T-helper 1 cell treated with Interleukin-12 subunit alpha and Interleukin-12 subunit beta and Interleukin-4 antibody, amounts not matched to agents 30 μg/mL and 1 μg/mL, for 36 hours (primary cell): ENCODE data around the gene DOCK4.

Source experiments
- H3K27ac Mint-ChIP-seq: one replicate; pipeline ENCODE4 v1.8.0; 2021; ENCODE audit warnings: mild to moderate bottlenecking, mixed read lengths
- H3K27me3 Mint-ChIP-seq: one replicate; pipeline ENCODE4 v1.8.0; 2021; ENCODE audit warnings: low read depth, mixed read lengths
- H3K36me3 Mint-ChIP-seq: one replicate; pipeline ENCODE4 v1.8.0; 2021; ENCODE audit warnings: low read depth, mixed read lengths
- H3K4me1 Mint-ChIP-seq: one replicate; pipeline ENCODE4 v1.8.0; 2021; ENCODE audit warnings: low read depth, mixed read lengths
- H3K4me3 Mint-ChIP-seq: one replicate; pipeline ENCODE4 v1.8.0; 2021; ENCODE audit warnings: mild to moderate bottlenecking, moderate library complexity, mixed read lengths
- H3K9me3 Mint-ChIP-seq: one replicate; pipeline ENCODE4 v1.8.0; 2021; ENCODE audit warnings: mixed read lengths

DOCK4 gene

GRCh38 chr7:112092306-112092705, 113.9 kb downstream of the DOCK4 start:
- no peaks in the 10 kb centered on the region for H3K36me3 Mint-ChIP-seq
- no peaks in the 10 kb centered on the region for H3K9me3 Mint-ChIP-seq
- H3K4me3 Mint-ChIP-seq = no peak overlapping the region
- peaks cover 8% of the 10 kb centered on the region for H3K27me3 Mint-ChIP-seq
- H3K27ac Mint-ChIP-seq = no peak overlapping the region
- H3K4me1 Mint-ChIP-seq = no peaks in the 10 kb centered on the region

- Mint-ChIP-seq H3K4me3 (no peak overlapping the region), H3K36me3 (no peaks in the 10 kb centered on the region), H3K9me3 (no peaks in the 10 kb centered on the region), H3K27ac (no peak overlapping the region), H3K27me3 (peaks cover 8% of the 10 kb centered on the region), H3K4me1 (no peaks in the 10 kb centered on the region)
Measured at GRCh38 chr7:112091768-112092167, 114.4 kb downstream of the DOCK4 start.

- Mint-ChIP-seq H3K4me3 (no peak overlapping the region), H3K27me3 (peaks cover 17% of the 10 kb centered on the region), H3K27ac (no peak overlapping the region), H3K36me3 (no peaks in the 10 kb centered on the region), H3K4me1 (peaks cover under 1% of the 10 kb centered on the region), H3K9me3 (no peaks in the 10 kb centered on the region)
Measured at GRCh38 chr7:112089551-112089950, 116.6 kb downstream of the DOCK4 start.

- Mint-ChIP-seq H3K9me3 (no peaks in the 10 kb centered on the region), H3K36me3 (no peaks in the 10 kb centered on the region), H3K27me3 (peaks cover 17% of the 10 kb centered on the region), H3K4me1 (peaks cover 2% of the 10 kb centered on the region), H3K4me3 (no peak overlapping the region), H3K27ac (no peak overlapping the region)
Measured at GRCh38 chr7:112088484-112089016, 117.6 kb downstream of the DOCK4 start.

- H3K9me3 Mint-ChIP-seq = no peaks in the 10 kb centered on the region
- H3K4me1 Mint-ChIP-seq = peaks cover 4% of the 10 kb centered on the region
- H3K4me3 Mint-ChIP-seq = no peak overlapping the region
- peaks cover 21% of the 10 kb centered on the region for H3K27me3 Mint-ChIP-seq
- H3K36me3 Mint-ChIP-seq = no peaks in the 10 kb centered on the region
- no peak overlapping the region for H3K27ac Mint-ChIP-seq
Measured at GRCh38 chr7:112086496-112087254, 119.5 kb downstream of the DOCK4 start.

- Mint-ChIP-seq H3K9me3 (no peaks in the 10 kb centered on the region), H3K27me3 (peaks cover 19% of the 10 kb centered on the region), H3K27ac (no peak overlapping the region), H3K4me3 (no peak overlapping the region), H3K4me1 (peaks cover 7% of the 10 kb centered on the region), H3K36me3 (no peaks in the 10 kb centered on the region)
Measured at GRCh38 chr7:112084520-112084971, 121.7 kb downstream of the DOCK4 start.

- no peak overlapping the region for H3K4me3 Mint-ChIP-seq
Measured at GRCh38 chr7:112083776-112084355, 122.3 kb downstream of the DOCK4 start.

GRCh38 chr7:112082306-112082705, 123.9 kb downstream of the DOCK4 start:
- Mint-ChIP-seq H3K9me3 (no peaks in the 10 kb centered on the region), H3K4me3 (no peak overlapping the region), H3K4me1 (peaks cover 7% of the 10 kb centered on the region), H3K27me3 (peaks cover 17% of the 10 kb centered on the region), H3K27ac (no peak overlapping the region), H3K36me3 (no peaks in the 10 kb centered on the region)

More at GRCh38 chr7:112083776-112084355, 122.3 kb downstream of the DOCK4 start:
- Mint-ChIP-seq H3K36me3 (no peaks in the 10 kb centered on the region), H3K4me1 (peaks cover 7% of the 10 kb centered on the region), H3K9me3 (no peaks in the 10 kb centered on the region), H3K27ac (no peak overlapping the region), H3K27me3 (peaks cover 13% of the 10 kb centered on the region)

GRCh38 chr7:112081778-112082177, 124.4 kb downstream of the DOCK4 start:
- no peaks in the 10 kb centered on the region for H3K9me3 Mint-ChIP-seq
- H3K36me3 Mint-ChIP-seq = no peaks in the 10 kb centered on the region
- peaks cover 7% of the 10 kb centered on the region for H3K4me1 Mint-ChIP-seq
- no peak overlapping the region for H3K27ac Mint-ChIP-seq
- H3K4me3 Mint-ChIP-seq = no peak overlapping the region
- peaks cover 17% of the 10 kb centered on the region for H3K27me3 Mint-ChIP-seq

- H3K4me3 Mint-ChIP-seq = no peak overlapping the region
- no peak overlapping the region for H3K27ac Mint-ChIP-seq
- peaks cover 14% of the 10 kb centered on the region for H3K27me3 Mint-ChIP-seq
- no peaks in the 10 kb centered on the region for H3K36me3 Mint-ChIP-seq
- H3K9me3 Mint-ChIP-seq = no peaks in the 10 kb centered on the region
- peaks cover 7% of the 10 kb centered on the region for H3K4me1 Mint-ChIP-seq
Measured at GRCh38 chr7:112080978-112081377, 125.2 kb downstream of the DOCK4 start.

- Mint-ChIP-seq H3K4me3 (no peak overlapping the region), H3K9me3 (no peaks in the 10 kb centered on the region), H3K4me1 (peaks cover 7% of the 10 kb centered on the region), H3K27me3 (peaks cover 9% of the 10 kb centered on the region), H3K27ac (no peak overlapping the region), H3K36me3 (no peaks in the 10 kb centered on the region)
Measured at GRCh38 chr7:112080441-112080840, 125.8 kb downstream of the DOCK4 start.

GRCh38 chr7:112079673-112080072, 126.5 kb downstream of the DOCK4 start:
- H3K9me3 Mint-ChIP-seq = no peaks in the 10 kb centered on the region
- peaks cover 12% of the 10 kb centered on the region for H3K27me3 Mint-ChIP-seq

GRCh38 chr7:112079122-112079521, 127.1 kb downstream of the DOCK4 start:
- Mint-ChIP-seq H3K4me3 (no peak overlapping the region), H3K27me3 (peaks cover 12% of the 10 kb centered on the region), H3K9me3 (no peaks in the 10 kb centered on the region), H3K4me1 (peaks cover 5% of the 10 kb centered on the region), H3K27ac (no peak overlapping the region), H3K36me3 (no peaks in the 10 kb centered on the region)

More at GRCh38 chr7:112079673-112080072, 126.5 kb downstream of the DOCK4 start:
- Mint-ChIP-seq H3K36me3 (no peaks in the 10 kb centered on the region), H3K4me3 (no peak overlapping the region), H3K4me1 (peaks cover 7% of the 10 kb centered on the region), H3K27ac (no peak overlapping the region)

GRCh38 chr7:112076324-112076723, 129.9 kb downstream of the DOCK4 start:
- no peaks in the 10 kb centered on the region for H3K36me3 Mint-ChIP-seq

GRCh38 chr7:112074464-112074863, 131.7 kb downstream of the DOCK4 start:
- no peak overlapping the region for H3K27ac Mint-ChIP-seq
- H3K9me3 Mint-ChIP-seq = no peaks in the 10 kb centered on the region

More at GRCh38 chr7:112076324-112076723, 129.9 kb downstream of the DOCK4 start:
- Mint-ChIP-seq H3K4me3 (no peak overlapping the region), H3K27ac (no peak overlapping the region), H3K4me1 (peaks cover 2% of the 10 kb centered on the region), H3K27me3 (peaks cover 8% of the 10 kb centered on the region), H3K9me3 (no peaks in the 10 kb centered on the region)

More at GRCh38 chr7:112074464-112074863, 131.7 kb downstream of the DOCK4 start:
- Mint-ChIP-seq H3K36me3 (no peaks in the 10 kb centered on the region), H3K4me1 (no peaks in the 10 kb centered on the region), H3K27me3 (peaks cover 8% of the 10 kb centered on the region), H3K4me3 (no peak overlapping the region)
